LoVo (cell line): ENCODE data around the gene PRDM16.

Experiments used
- DNase-seq: peaks from one replicate; pipeline ENCODE4 v3.0.0-alpha.2; 2016; ENCODE audit warnings: low spot score

The PRDM16 gene

DNA sequence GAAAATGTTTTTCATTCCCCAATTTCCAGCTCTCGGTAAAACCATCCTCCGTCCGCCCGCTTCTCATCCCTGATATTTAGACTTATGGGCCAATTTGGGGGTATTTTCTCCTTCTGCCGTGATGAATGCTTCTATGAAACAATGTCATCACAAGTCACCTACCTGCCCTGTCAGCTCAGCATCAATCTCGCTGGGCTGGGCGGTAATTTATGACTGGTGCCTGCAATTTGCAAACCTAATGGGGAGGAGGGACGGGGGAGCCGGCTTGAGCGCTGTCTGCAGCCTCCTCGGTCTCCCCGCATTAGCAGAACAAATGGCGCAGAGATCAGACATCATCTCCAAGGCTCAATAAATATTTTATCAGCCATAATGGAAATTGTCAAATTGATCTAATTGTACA lies 72.1 kb downstream of the PRDM16 start:
- no peak for DNase-seq

DNA sequence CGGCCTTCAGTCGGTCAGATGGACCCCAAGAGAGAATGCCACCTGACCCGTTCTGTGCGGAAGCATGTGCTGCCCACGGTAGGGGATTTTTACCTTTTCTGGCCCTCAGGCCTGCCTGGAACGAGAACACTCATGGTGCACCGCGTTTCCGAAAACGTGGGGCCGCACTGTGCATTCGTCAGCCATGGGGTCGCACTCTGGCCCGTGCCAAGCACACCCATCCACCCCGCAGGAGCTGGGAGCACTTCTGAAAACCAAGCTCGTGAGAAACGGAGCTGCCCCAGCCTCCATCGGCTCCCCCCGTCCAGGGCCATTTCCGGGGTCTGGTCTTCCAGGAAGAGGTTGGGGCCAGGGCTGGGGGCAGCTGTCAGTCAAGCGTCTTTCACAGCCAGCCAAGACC lies 72.8 kb downstream of the PRDM16 start:
- no peak for DNase-seq

DNA sequence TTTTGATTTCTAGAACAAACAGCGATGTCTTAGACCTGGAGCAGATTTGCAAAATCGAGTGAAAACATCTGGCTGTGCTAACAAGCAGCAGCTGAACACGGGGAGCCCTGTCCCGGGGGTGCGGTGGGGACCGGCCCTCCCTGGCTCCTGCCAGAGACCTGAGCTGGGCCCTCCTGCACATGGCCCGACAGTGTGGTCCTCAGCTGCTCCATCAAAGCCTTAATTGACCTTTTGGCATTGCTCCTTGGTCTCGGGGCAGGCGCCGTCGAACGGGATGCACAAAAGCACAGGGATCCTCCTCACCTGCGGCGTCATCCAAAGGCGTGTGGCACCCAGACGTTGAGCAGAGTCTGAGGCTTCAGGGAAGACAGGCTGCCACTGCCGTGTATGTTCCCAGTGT lies 73.2 kb downstream of the PRDM16 start:
- no peak for DNase-seq

DNA sequence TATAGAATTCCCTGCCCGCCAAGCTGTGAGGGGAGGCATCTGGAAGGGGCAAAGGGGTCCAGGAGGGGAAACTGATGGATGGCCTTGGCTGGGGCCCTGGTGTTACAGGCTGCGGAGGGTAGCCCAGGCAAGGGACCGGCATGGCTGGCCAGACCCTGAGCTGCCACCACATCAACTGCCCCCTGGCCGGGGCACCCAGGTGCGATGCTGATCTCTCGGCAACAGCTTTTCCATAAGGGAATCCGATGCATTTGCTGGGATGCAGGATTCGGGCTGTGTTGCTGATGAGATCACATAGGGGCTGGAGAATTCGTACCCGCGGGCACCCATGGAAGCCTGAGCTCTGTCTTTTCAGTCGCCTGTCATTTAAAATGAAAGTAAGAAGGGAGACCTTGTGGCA lies 73.7 kb downstream of the PRDM16 start:
- DNase-seq = no peak

DNA sequence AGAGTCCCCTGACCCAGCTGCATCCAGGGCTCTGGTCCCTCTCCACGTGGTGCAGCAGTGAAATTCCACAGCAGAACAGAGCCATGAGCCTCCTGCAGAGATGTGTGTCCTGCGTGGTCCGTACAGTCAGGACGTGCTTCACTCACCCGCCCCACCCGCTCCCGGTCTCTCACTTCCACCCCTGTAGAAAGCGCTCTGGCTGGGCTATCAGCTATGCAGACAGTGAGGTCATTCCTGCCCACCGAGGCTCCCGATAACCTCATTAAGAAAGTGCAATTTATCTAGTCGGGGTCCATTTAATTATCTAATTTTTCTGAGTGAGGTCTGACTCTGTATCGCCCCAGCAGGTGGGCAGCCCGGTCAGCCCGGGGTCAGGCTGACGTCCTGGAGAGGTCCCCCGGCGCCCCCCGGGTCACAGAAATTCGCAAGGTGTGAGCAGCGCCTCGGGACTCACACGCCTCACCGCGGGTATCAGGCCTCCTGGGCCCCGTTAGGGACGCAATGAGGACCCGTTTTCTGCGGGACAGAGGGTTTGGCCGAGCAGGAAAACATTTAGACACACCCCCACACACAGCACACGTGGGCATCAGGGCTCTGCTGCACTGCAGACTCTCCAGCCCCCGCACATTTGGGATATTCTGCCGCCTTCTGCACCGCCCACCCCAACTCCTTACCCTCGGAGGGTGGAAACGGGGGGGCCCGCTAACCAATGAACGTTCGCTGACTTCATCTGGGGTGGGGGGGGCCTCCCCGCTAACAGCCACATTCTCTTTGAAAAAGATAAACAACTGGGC lies 76.7 kb downstream of the PRDM16 start:
- no peak for DNase-seq

DNA sequence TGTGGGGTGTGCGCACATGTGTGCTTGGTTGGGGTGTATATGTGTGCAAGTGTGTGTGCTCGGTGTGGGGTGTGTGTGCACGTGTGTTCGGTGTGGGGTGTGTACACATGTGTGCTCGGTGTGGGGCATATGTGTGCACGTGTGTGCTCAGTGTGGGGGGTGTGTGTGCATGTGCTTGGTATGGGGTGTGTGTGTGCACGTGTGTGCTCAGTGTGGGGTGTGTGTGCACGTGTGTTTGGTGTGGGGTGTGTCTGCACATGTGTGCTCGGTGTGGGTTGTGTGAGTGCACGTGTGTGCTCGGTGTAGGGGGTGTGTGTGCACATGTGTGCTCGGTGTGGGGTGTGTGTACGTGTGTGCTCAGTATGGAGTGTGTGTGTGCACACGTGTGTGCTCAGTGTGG lies 77.5 kb downstream of the PRDM16 start:
- no peak for DNase-seq

DNA sequence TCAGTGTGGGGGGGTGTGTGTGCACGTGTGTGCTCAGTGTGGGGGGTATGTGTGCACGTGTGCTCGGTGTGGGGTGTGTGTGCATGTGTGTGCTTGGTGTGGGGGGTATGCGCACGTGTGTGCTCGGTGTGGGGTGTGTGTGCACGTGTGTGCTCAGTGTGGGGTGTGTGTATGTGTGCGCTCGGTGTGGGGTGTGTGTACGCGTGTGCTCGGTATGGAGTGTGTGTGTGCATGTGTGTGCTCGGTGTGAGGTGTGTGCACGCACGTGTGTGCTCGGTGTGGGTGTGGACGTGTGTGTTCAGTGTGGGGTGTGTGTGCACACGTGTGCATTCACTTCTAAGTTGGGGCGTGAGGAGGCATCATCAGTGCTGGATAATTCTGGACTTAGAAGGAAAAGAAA lies 77.9 kb downstream of the PRDM16 start:
- DNase-seq = no peak

DNA sequence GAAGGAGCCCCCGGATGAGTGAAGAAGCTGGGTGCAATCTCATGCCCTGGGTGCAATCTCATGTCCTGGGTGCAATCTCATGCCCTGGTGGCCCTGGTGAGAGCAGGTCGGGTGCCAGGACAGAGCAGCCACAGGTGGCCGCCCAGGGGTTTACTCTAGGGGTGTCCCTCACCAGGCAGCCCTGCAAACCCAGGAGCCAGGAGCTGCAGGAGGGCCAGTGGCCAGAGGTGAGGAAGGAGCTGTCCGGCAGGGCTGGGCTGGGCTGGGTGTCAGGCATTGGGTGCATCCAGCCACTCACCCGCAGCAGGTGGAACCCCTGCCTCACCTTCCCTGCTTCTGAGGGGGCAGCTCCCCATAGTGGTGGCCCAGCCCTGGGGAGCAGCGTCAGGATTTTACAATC lies 79.2 kb downstream of the PRDM16 start:
- DNase-seq = no peak

DNA sequence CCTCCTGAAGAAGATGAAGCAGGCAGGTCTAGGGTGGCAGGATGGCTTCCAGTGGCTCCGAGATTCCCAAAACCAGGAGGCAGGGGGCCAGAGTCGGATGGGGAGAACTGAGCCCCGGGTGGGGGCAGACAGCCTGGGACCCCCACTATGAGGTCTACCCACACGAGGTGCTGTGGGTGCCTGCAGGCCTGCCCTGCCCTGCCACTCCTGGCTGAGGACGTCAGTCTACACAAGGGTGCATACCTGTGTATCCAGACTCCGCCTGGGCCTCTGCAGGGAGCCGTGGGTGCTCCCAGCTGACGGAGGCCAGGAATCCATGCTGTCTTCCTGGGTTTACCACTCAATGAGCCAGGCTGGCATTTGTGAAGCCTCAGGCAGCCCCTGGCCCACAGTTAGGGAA lies 80.3 kb downstream of the PRDM16 start:
- DNase-seq = no peak

DNA sequence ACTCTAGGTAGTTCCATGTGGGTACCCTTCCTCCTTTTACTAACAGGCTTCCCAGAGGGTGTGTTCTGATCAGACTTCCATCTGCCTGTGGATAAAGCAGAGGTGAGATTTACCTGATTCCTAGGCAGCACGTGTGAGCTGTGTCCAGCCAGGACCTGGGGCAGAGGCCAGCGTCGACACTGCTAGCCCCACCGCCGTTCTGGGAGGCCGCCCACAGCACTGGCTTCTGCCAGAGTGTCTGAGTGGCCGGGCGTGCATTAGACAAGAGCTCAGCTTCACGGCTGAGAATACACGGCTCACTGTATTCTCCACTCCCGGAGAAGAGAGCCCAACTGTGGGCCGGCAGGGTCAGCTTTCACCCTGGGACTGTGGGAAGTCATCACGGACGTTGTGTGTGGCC lies 82.5 kb downstream of the PRDM16 start:
- DNase-seq = no peak

DNA sequence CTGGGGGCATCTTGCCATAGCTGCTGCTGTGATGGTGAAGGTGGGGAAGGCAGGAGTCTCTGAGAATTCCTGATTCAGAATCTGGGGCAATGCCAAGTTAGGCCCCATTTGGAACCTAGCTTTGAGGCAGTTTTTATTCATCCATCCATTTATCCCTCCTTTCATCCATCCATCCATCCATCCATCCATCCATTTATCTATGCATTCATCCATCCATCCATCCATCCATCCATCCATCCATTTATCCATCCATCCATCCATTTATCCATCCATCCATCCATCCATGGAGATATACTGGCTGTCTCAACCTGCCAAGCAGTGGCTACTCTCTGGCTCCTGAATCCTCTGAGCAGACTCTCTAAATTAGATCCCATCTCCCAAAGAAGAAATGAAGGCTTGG lies 83.1 kb downstream of the PRDM16 start:
- DNase-seq = no peak

DNA sequence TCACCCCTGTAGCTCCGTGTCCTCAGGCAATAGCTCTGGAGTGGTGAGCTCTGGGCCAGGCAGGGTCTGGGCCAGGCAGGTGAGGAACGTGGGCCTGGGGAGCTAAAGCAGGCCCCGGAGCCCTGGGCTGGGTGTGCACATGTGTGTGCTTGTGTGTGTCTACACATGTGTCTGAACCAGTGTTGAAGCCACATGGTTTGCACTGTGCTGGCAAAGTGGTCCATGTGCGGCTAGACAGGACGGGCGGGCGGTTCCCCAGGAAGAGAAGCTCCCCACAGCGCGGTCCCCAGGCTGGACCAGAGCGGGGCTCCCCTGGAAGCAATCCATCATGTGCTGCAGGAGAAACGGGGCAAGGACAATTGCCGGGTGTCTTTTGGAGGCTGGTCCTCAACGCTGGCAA lies 84.2 kb downstream of the PRDM16 start:
- DNase-seq = no peak

DNA sequence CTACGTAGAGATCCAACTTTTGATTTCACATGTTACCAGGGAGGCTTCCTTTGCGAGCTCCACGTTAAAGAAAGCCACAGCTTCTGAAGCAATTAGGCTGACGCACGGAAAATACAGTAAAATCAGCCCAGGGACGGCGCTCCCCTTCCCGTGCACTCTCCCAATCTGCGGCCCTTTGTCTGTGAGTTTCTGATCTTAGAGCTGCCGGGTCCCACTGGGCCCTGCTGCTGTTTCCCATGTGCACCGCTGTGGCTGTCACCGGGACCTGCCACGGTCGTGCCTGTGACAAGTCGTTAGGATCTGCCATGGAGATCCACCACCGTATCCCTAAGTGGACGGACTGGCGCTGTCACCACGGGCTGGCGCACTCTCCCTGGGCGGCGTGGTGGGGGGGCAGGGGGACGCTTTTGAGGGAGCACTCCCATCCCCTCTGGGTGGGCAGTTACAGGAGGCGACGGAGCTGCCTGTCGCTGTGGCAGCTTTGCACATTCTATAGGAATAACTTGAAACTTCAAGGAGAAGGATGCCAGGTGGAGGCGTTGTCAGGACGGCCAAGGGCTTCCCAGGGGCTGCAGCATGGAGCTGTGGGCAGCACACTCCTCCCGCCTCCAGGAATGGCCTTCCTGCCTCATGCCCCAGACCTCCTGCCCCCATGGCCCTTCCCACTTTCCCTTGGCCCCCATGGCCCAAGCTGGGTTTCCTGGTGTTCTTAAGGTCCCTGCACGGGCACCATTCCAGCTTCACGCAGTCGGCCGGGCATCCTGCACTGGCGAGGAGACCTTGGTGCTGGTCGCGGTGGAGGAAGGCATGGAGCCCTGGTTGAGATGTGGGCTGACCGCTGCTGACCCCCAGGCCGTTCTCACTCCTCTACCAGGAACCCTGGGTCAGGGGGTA lies 85.1 kb downstream of the PRDM16 start:
- no peak for DNase-seq

DNA sequence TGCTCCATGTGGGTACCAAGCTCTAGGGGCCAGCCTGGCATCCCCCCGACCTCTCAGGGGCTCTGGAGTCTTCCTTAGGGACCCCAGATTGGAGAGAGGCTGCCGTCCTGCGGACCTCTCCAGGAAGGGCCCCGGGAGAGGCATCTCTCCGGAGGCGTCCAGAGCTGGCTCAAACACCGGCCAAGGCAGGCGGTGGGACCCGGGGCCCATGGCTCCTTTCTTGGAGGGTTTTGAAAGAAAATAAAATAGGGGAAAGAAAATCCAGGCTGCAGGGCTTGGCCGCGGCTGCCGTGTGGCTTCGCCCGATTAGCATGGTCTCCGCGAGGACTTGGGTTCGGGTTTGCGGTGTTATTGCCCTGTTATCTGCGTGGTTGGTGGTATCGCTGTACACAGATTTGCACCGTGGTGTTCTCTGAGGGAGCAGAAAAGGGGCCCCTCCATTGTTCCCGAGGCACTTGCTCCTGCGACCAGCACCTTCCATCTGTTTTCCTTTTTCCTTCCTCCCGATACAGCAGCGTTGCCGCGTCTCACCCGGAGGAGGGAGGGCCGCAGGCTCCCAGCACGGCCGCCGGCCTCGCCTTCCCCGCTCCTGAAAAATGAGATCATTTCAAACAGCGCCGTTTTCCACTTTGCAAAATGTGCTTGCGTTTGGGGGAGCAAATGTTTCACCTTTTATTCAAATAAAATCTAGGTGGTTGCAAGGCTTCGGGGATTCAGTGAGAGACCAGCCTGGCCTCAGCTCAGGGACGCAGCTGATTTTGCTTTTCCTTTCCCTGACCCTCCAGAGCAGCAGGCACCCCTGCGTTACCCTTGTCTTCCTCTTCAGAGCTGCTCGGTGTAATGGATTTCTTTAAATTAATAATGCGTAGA lies 86.3 kb downstream of the PRDM16 start:
- DNase-seq = no peak

DNA sequence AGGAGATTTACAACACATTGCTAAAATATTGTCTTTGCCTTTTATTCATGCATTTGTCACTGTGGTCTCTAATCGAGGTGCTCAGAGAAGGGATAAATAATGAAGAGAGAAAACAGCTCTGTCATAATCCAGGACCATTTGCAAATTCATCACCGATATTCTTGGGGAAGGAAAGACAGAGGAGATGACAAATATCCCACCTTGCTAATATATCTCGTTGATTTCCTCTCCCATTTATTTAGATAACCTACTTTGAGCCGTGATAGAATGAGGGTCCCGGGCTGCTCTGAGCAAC lies 86.9 kb downstream of the PRDM16 start:
- DNase-seq = no peak

DNA sequence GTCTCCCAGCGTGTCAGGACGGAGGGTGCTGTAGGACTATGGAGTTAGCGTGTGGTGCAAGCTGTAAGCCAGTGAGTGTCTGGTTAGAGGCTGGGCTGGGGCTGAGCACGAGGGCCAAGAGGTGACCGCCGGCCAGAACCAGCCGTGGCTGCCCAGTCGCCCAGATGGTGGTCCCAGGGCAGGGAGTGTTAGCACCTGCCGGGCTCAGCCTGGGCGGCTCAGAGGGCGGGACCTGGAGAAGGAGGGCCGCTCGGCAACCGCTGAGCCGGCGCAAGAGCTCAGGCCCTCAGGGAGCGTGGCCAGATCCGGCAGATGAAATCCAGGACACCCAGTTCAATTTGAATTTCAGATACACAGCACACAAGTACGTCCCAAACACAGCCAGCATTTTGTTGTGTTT lies 87.9 kb downstream of the PRDM16 start:
- DNase-seq = no peak

DNA sequence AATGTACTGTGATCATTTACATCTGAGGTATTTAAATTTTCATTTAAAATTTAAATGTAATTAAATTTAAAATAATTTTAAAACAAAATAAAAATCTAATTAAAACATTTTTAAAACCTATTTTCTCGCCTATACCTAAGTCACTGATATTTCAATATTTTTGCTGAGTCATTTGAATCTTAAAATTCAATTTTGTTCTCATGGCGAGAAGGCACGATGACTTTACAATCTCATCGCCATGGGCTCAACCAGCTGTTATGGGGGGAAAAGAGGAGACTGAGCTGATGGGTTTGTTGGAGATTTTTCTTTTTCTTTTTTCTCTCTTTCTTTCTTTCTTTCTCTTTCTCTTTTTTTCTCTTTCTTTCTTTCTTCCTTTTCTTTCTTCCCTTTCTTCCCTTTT lies 89.3 kb downstream of the PRDM16 start:
- DNase-seq = no peak

DNA sequence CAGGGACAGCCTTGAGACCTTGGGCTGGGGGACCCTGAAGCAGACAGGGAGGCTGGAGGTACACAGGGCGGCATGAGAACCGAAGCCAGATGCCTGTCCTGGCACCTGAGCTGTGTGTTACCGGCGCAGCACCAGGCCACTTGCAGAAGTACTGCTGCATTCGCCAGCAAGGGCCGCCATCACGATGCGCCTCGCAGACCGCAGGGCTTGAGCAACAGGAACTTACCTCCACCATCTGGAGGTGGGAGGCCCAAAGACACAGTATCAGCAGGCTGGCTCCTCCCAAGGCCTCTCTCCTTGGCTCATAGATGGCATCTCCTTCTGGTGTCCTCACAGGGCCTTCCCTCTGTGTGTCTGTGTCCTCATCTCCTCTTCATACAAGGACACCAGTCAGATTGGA lies 90.1 kb downstream of the PRDM16 start:
- DNase-seq = no peak

DNA sequence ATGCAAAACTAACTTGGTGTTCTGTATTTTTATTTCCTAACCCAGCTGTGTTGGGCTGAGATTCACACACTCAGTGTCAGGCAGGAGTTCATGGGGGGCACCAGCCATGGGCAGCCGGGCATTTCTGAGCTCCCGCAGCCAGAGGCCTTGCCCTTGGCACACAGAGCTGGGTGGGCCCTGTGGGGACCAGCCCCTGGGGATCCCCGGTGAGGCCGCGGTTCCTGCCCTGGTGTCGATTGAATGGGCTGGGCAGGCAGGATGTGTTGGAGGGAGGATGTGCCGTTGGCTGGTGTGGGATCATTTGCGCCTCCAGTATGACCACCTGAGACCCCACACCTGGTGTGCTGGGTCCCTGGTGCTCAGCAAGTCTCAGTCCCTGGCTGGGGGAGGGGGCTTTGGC lies 91.0 kb downstream of the PRDM16 start:
- no peak for DNase-seq

DNA sequence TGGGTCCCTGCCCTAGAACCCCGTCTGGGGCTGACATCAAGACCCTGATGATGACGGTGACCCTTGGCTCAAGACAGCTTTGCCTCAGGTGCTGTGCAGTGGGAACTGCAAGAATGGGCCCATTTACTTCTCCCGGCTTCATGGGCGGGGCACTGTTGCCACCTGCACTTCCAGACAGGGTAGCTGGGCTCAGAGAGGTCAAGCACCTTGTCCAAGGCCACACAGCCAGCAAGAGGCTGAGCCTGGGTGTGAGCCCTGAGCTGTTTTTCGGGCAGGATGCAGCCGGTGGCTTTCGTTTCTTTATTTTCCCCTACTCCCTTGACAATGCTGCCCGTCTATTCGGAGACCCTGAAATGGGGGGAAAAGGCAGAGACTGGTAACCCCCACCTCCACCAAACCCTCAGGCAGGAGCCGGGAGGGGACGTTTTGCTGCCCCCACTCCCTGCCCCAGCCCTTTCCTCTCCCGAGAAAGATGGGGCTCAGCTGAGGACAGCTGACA lies 91.7 kb downstream of the PRDM16 start:
- no peak for DNase-seq

DNA sequence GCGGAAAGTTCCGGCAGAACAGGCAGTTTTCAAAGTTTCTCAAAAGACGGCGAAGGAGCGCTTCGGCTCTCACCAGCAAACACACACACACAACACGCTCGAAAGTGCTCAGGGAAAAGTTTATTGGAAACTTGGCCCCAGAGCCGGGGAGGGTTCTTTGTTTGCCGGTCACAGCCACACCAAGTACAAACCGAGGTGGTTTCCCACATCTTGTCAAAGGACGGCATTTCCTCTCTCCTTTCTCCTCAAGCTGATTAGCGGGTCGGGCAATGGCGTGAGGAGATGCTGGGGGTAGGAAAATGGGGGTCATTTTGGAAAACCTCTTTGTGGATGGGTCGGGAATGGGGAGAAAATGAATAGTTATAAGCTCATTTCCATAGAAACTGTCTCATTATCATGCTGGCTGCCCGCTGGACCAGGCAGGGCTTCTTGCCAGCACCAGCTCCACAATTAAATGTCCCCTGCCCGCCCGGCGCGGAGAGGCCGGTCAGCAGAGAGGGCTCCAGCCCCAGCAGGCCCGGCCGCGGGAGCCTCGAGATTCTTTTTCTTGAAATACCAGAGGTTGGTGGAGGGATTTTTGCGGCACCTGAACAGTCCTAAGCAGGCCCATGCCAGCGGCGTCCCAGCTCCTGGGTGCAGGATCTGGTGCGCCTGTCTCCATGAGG lies 92.3 kb downstream of the PRDM16 start:
- DNase-seq = no peak

DNA sequence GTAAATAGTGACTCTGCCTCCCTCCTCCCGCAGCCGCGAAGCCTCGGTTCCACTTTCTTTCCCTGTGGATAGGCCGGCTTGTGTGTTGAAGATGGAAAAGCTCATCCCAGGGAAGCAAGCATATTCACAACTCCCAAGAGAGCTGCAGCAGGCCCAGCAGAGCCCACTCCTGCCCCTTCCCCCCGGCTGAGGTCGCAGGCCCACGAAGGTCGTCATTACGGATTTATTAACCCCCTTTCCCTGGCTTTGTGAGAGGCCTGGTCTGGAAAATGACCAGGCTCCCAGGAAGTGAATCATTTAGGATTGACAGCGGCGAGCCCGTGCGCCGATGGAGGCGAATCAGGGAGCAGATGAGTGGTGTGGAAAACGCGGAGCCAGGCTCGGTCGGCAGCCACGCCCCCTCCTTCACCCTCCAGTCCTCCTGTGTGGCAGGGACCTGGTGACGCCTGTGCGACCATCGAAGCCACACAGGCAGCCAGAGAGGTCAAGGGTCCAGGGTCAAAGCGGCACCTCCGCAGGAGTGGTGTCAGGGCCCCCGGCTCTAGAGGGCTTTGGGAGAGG lies 93.4 kb downstream of the PRDM16 start:
- DNase-seq = no peak
